Suppressor macrophage treated with lipopolysaccharide for 4 hours (primary cell): Measurements from ENCODE around the gene RAX2.

Experiments
- DNase-seq: peaks from one replicate; pipeline ENCODE4 v3.0.0-alpha.2; 2020

The RAX2 gene

GRCh38 chr19:3800996-3801395, 29.0 kb upstream of the RAX2 start:
- no peak for DNase-seq

GRCh38 chr19:3798137-3798536, 26.1 kb upstream of the RAX2 start:
- no peak for DNase-seq

GRCh38 chr19:3796358-3796757, 24.3 kb upstream of the RAX2 start:
- DNase-seq: no peak

- DNase-seq: no peak
Observed at GRCh38 chr19:3793799-3794198, 21.8 kb upstream of the RAX2 start.

GRCh38 chr19:3792114-3792513, 20.1 kb upstream of the RAX2 start:
- DNase-seq: no peak

- DNase-seq: no peak
Observed at GRCh38 chr19:3790941-3791340, 18.9 kb upstream of the RAX2 start.

GRCh38 chr19:3790209-3790734, 18.2 kb upstream of the RAX2 start:
- DNase-seq: no peak

GRCh38 chr19:3788996-3789778, 17.2 kb upstream of the RAX2 start:
- no peak for DNase-seq

GRCh38 chr19:3785938-3786824, 14.2 kb upstream of the RAX2 start, which contains the start of gene MATK:
TSS of gene MATK (minus strand) at chr19:3786381. CDS start at chr19:3785135, 1,246 bp downstream.
- DNase-seq: peak; percentile 19

- no peak for DNase-seq
Observed at GRCh38 chr19:3785451-3785937, 13.5 kb upstream of the RAX2 start.

GRCh38 chr19:3784607-3785450, 12.8 kb upstream of the RAX2 start:
- peak; percentile 81 for DNase-seq

- no peak for DNase-seq
Observed at GRCh38 chr19:3783660-3784584, 11.9 kb upstream of the RAX2 start.

- DNase-seq: no peak
Observed at GRCh38 chr19:3782903-3783302, 10.9 kb upstream of the RAX2 start.

GRCh38 chr19:3782330-3782729, 10.3 kb upstream of the RAX2 start:
- no peak for DNase-seq

GRCh38 chr19:3781603-3782002, 9.6 kb upstream of the RAX2 start:
- DNase-seq: no peak

- DNase-seq: no peak
Observed at GRCh38 chr19:3780786-3781304, 8.8 kb upstream of the RAX2 start.

GRCh38 chr19:3778899-3779723, 7.1 kb upstream of the RAX2 start:
- DNase-seq: no peak

GRCh38 chr19:3778104-3778867, 6.3 kb upstream of the RAX2 start:
- DNase-seq: no peak

GRCh38 chr19:3776479-3777040, 4.5 kb upstream of the RAX2 start:
- DNase-seq: no peak
